Effector CD8-positive, alpha-beta T cell (primary cell): ENCODE data around the gene SLC26A2.
"Not testable (repeated sequence)": the region's sequence is repeated elsewhere in the genome, so short reads cannot be mapped to it uniquely, and the experiment has no call there.

Experiments used
- DNase-seq: peaks from one replicate; lab custom pipeline; 2025; lab: John Stamatoyannopoulos, UW

Gene SLC26A2

GRCh38 chr5:149937610-149938009 lies 22.9 kb upstream of the SLC26A2 start:
- DNase-seq: no peak

- no peak for DNase-seq
Measured at GRCh38 chr5:149938279-149938678, 22.3 kb upstream of the SLC26A2 start.

DNA sequence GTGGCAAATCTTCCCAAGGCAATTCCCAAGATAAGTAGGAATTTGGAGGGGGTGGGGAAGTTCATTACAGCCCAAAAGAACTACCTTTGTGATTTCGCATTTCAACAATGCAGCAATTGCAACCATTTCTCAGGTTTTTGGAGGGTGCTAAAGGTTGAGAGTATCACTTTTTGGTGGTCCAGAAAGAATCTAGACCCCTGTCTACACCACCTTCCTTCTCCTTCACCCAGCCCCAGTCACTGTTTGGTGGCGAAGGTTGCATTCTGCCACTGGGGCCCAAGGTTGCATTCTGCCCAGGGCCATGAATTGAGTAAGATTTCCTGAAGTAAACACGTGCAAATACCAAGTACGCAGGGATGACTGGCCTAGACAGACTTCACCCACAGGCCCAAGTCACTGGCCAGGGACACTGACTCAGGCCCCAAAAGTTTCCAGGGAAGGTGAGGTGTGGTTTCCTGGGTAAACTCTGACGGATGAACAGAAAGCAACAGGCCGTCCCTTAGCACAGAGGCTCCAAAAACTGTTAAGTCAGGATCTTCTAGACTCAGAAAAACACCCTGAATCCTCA lies 21.7 kb upstream of the SLC26A2 start:
- no peak for DNase-seq

- DNase-seq: no peak
Measured at GRCh38 chr5:149939546-149939945, 21.0 kb upstream of the SLC26A2 start.

GRCh38 chr5:149940077-149940574 lies 20.4 kb upstream of the SLC26A2 start:
- DNase-seq: no peak

DNA sequence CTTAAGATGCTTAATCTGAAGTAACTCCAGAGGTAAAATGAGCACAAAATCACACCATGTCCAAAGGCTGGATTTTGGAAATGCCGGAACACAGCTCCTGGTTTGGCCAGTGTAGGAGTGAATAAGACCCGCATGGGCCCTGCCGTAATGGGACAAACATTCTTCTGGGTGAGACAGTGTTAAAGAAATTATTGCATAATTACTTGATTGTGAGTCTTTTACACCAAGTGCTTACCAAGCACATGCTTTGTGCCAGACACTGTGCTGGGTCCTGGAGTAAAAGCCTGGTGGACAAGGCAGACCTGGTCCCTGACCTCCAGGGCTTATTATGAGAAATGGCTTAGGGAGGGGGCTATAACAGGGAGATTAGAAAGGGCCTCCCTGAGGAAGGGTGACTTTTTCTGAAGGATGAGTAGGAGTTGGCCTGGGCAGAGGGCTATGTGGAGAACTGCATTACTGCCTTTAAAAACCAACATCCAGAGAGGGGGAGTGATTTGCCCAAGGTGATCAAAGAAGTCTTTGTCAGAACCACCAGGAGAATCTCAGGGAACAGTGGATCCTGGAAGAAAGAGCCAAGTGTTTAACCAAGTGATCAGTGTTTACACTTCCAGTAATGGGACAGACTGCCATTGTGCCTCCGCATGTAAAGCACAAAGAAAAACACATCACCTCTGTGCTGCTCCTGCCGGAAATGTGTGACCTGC lies 19.5 kb upstream of the SLC26A2 start:
- DNase-seq: no peak

- DNase-seq: no peak
Measured at GRCh38 chr5:149941795-149942194, 18.8 kb upstream of the SLC26A2 start.

DNA sequence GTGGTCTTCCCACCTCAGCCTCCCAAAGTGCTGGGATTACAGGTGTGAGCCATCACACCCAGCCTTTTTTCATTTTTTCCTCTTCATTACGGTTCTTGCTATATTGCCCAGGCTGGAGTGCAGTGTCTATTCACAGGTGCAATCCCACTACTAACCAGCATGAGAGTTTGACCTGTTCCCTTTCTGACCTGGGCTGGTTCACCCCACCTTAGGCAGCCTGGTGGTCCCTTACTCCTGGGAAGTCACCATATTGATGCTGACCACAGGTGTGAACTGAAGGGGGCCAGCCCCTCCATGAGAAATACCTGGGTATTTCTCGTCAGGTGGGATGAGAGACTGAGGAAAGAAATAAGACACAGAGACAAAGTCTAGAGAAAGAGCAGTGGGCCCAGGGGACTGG lies 18.4 kb upstream of the SLC26A2 start:
- no peak for DNase-seq

- not testable (repeated sequence) for DNase-seq
Measured at GRCh38 chr5:149942741-149943169, 17.8 kb upstream of the SLC26A2 start.

DNA sequence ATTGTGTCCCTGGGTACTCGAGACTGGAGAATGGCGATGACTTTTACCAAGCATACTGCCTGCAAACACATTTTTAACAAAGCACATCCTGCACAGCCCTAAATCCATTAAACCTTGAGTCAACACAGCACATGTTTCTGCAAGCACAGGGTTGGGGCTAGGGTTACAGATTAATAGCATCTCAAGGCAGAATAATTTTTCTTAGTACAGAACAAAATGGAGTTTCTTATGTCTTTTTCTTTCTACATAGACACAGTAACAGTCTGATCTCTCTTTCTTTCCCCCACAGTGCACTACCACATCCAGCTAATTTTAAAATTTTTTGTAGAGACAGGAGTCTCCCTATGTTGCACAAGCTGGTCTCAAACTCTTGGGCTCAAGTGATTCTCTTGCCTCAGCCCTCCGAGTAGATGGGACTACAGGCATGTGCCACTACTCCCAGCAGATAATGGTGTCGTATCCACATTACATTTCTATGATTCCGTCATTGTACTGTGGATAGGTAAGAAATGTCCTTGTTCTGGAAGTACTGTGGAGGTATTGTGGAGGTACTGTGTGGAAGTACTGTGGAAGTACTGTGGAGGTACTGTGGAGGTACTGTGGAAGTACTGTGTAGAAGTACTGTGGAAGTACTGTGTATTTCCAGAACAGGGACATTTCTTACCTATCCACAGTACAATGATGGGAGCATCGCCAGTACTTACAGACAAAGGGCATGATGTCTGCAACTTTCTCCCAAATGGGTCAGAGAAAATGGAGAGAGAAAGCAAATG lies 17.2 kb upstream of the SLC26A2 start:
- not testable (repeated sequence) for DNase-seq

GRCh38 chr5:149944666-149945065 lies 15.9 kb upstream of the SLC26A2 start, which contains the start of gene PDE6A:
TSS of gene PDE6A (minus strand) at chr5:149944793. CDS start at chr5:149944673, 120 bp downstream.
- DNase-seq: no peak

- no peak for DNase-seq
Measured at GRCh38 chr5:149946118-149946517, 14.4 kb upstream of the SLC26A2 start.

- DNase-seq: no peak
Measured at GRCh38 chr5:149948993-149949392, 11.6 kb upstream of the SLC26A2 start.

DNA sequence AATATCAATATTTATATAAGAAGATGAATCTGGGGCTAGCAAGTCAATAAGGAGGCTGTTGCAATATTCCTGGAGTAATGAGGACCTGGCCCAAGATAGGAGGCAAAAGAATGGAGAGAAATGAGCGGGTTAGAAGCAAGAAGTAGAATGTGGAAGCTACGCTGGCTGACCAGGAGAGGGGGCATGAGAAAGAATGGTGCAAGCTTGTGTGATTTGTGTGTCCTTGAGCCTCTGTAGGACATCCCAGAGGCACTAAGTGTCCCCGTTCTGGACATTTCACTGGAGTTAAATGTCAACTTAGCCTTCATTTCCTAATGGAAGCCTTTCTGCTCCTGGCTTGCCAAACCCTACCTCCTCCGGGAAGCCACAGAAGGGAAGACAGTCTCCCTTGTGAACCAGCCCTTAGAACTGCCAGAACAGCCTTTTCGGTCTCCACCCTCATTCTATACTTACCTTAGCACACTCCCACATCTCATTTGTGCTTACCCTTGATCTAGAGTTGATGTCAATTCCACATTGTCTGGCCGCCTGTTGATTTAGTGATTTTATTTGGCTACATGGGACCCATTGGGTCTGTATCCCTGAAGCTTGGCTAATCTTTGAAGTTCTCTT lies 9.3 kb upstream of the SLC26A2 start:
- DNase-seq: no peak

GRCh38 chr5:149953436-149954121 lies 7.0 kb upstream of the SLC26A2 start:
- no peak for DNase-seq

DNA sequence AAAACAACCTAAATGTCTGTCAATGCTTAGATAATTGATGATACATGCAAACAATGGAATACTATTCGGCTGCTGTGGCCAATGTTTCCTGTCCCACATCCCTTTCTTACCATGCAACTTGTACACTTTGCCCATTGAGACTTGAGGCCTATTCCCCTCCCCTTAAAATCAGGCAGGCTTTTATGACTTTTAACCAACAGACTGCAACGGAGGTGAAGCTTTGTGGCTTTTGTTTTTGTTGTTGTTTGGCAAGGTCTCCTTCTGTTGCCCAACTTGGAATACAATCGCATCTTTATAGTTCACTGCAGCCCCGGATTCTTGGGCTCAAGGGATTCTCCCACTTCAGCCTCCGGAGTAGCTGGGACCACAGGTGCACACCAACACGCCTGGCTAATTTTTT lies 5.8 kb upstream of the SLC26A2 start:
- no peak for DNase-seq

DNA sequence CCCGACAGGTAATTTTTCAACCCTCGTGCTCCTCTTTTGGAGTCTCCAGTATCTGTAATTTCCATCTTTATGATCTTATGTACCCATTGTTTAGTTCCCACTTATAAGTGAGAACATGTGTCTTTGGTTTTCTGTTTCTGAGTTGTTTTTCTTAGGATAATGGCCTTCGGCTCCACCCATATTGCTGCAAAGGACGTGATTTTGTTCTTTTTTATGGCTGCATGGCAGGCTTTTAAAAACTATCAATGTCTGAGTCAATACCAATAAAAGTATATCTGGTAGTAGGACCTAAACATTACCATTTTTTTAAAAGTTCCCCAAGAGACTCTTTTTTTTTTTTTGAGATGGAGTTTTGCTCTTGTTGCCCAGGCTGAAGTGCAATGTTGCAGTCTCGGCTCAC lies 3.9 kb upstream of the SLC26A2 start:
- no peak for DNase-seq

DNA sequence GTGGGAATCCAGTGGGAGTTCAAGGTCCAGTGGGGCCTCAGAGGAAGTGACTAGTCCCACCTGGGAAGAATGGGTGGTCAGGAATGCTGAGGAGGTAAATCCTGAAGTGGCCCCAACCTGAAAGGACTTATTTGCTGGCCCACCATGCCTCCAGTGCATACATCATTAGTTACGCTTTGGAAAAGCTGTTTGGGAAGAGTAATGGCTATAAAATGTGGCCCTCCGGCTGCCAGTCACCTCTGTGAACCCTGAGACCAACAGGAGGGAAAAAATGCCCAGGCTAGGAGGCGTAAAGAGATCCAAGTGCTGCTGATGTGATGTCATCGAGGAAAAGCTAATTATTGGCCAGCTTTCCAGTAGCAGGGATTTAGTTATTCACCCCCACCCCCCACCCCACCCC lies 2.7 kb upstream of the SLC26A2 start:
- DNase-seq: no peak

- no peak for DNase-seq
Measured at GRCh38 chr5:149959406-149960236, 937 bp upstream of the SLC26A2 start.

GRCh38 chr5:149961186-149961685 lies 678 bp downstream of the SLC26A2 start:
- DNase-seq: no peak

- no peak for DNase-seq
Measured at GRCh38 chr5:149961957-149962409, 1.4 kb downstream of the SLC26A2 start.
